GM12872 (cell line): ENCODE data around the gene MPRIP.

ENCODE experiments used
- TF ChIP-seq, protein P1 (sequence below): IDR thresholded peaks from 3 replicates; pipeline ENCODE4 v1.5.1; 2011; ENCODE audit warnings: low read depth, mild to moderate bottlenecking, low read length, moderate library complexity; ENCODE audit not compliant: insufficient read depth

The MPRIP gene

DNA sequence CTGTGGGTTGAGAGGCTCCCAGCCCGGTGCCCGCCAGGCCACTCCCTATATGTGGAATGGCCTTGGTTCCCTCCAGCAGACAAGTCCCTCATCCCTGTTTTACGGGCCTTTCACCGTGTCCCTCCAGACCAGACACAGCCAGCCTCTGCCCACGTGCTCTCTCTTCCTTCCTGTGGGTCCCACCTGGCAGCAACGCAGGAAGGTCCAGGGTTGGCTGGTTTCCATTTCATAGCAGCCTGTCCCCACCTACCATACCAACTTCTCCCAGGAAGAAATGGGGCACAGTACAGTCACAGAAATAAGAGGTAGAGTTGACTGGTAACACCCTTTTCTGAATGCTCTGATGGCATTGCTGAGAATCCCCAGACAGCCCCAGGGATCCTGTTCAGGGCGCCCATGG is 128.9 kb downstream of the MPRIP start:
- TF ChIP-seq, protein P1, sequence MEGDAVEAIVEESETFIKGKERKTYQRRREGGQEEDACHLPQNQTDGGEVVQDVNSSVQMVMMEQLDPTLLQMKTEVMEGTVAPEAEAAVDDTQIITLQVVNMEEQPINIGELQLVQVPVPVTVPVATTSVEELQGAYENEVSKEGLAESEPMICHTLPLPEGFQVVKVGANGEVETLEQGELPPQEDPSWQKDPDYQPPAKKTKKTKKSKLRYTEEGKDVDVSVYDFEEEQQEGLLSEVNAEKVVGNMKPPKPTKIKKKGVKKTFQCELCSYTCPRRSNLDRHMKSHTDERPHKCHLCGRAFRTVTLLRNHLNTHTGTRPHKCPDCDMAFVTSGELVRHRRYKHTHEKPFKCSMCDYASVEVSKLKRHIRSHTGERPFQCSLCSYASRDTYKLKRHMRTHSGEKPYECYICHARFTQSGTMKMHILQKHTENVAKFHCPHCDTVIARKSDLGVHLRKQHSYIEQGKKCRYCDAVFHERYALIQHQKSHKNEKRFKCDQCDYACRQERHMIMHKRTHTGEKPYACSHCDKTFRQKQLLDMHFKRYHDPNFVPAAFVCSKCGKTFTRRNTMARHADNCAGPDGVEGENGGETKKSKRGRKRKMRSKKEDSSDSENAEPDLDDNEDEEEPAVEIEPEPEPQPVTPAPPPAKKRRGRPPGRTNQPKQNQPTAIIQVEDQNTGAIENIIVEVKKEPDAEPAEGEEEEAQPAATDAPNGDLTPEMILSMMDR: no peak

DNA sequence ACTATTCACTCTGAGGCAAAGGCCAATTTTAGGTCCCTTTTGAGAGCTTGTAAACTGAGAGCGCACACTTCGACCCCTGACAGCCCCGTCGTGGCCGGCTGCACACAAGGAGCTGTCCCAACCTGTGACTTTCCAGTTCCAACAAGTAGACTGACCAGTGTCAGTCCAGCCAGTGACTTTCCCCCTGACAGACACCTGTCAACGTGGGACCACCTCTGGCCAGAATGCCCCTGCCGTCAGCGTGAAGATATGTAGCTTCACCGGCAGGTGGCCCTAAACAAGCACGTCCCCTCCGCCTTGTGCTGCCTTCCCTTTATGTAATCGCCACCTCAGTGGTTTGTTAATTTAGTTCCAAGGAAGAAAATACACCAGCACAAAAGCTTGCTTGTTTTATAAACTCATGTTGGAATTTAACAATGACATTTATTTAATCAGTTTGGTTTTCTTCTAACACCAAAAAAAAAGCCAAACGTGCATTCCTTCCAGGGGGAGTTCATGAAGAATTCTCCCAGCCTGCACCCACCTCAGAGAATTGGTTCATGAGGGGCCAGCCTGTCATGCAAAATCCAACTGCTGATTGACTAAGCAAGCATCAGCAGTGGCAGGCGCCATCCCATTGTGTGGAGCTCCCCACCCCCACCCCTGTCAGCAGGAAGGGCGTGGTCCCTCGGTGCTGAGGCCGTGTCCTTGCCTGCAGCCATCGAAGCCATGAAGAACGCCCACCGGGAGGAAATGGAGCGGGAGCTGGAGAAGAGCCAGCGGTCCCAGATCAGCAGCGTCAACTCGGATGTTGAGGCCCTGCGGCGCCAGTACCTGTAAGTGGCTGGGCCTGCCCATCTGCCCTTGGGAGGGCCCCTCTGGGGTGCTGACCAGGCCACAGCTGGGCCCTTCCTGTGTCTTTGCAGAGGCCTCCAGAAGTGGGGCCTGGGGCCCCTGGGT is 130.0 kb downstream of the MPRIP start:
- TF ChIP-seq, protein P1: no peak

DNA sequence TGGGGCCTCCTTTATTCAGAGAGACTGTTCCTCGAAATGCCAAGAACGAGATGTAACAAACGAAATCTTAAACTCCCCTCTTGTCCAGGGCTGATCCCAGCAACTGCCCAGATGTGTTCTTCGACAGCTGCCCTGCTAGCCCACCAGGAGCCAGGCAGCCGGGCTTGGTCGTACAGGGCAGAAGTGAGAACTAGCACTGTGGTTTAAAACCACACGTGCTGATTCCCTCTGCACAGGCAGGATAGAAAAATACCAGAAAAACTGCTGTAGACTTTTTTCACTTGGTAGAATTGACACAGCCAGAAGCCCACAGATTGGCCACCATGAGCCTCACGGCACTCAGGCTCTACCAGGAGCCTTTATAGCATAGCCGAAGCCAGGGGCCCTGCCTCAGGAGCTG is 130.7 kb downstream of the MPRIP start:
- TF ChIP-seq, protein P1: no peak

DNA sequence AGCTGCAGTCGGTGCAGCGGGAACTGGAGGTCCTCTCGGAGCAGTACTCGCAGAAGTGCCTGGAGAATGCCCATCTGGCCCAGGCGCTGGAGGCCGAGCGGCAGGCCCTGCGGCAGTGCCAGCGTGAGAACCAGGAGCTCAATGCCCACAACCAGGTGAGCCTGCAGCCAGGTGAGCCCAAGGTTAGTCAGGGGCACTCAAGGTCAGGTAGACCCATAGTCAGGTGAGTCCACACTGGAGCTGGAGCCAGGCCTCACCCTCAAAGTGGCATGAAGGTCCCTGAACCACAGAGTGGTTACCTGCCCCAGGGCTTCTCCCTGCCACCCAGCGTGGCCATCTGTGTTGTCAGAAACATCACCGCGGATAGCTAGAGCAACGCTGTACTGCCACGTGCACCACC is 131.7 kb downstream of the MPRIP start:
- TF ChIP-seq, protein P1: no peak

DNA sequence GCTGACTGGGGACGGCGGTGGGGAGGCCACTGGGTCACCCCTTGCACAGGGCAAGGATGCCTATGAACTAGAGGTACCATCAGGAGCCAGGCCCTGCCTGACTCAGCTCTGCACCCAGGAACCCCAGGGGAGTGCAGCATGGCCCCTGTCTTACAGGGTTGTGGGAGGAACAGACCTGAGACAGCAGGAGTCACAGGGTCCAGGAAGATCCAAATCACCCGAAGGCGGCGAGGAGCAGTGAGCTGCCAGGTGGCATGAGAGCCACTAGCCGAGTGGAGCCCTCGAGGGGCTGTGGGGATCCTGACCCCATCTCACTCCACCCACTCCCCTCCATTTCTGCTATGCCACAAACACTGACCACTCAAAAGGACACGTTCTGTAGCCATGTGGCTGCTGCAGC is 133.1 kb downstream of the MPRIP start:
- TF ChIP-seq, protein P1: no peak

DNA sequence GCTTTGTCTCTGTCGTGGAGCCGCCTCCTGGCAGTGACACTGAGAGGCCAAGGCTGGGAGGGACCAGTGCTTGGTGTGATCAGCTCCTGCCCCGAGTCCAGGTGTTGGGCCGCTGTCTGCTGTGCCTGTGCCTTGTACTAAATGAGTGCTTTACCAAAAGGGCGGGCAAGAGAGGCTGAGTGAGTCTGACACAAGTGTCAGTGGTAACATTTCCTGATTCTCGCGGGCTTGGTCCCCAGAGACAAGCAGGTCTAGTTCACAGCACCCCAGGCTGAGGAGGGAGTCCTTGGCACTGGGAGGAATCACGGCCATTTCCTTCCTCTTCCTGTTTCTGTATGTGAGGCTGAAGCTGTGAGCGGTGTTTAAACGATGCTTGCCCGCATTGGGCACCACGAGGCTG is 133.7 kb downstream of the MPRIP start:
- TF ChIP-seq, protein P1: no peak

DNA sequence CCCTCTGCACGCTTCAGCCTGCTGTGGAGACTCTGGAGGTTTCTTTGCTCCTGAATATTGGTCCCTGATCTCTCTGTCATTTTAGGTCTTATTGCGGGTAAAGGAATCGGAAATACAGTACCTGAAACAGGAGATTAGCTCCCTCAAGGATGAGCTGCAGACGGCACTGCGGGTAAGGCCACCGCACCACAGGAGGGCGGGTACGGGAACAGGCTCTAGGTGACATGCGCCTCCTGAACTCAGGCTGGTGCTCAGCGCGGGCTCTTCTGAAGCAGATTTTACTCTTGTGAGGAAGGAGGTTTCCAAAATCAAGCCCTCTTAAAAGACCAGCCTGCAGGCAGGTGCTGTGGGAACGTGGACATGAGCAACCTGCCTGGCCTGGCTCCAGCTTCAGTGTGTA is 134.1 kb downstream of the MPRIP start:
- TF ChIP-seq, protein P1: no peak
